Keratinocyte (primary cell): ENCODE data around the gene AKNA. TPM values are rescaled to one million over a fixed set of nuclear protein-coding genes. Genes with fewer than 3 reads are reported as not detected.
"Not testable (repeated sequence)": the region's sequence is repeated elsewhere in the genome, so short reads cannot be mapped to it uniquely, and the experiment has no call there.

Experiments used
- DNase-seq: peaks from one replicate; pipeline ENCODE4 v3.0.0-alpha.2; 2011; ENCODE audit warnings: low read depth, missing footprints, low spot score
- FAIRE-seq: peaks from 2 replicates; lab custom pipeline; 2011; peaks lifted over from hg19 to GRCh38; lab: Jason Lieb, UNC
- H2AFZ ChIP-seq: 2 replicates; pipeline ENCODE4 v1.6.0; 2012; ENCODE audit warnings: low read length, control low read depth, inconsistent platforms; ENCODE audit not compliant: control insufficient read depth
- H3K27ac ChIP-seq: 2 replicates; pipeline ENCODE4 v1.5.1; 2011; ENCODE audit warnings: low read length; ENCODE audit not compliant: control insufficient read depth, insufficient read depth
- H3K27me3 ChIP-seq: 3 replicates; pipeline ENCODE4 v1.6.0; 2011; ENCODE audit warnings: low read length; ENCODE audit not compliant: control insufficient read depth, insufficient read depth; ENCODE audit errors: extremely low read depth
- H3K36me3 ChIP-seq, 2 experiments: 2 replicates in 1 of 2; 3 replicates in 1 of 2; pipeline ENCODE4 v1.5.1; 2011; ENCODE audit warnings: low read length in 2 of 2, mild to moderate bottlenecking in 1 of 2; ENCODE audit not compliant: control insufficient read depth in 2 of 2, insufficient read depth in 2 of 2; ENCODE audit errors: extremely low read depth in 1 of 2
- H3K4me1 ChIP-seq: 3 replicates; pipeline ENCODE4 v1.5.1; 2011; ENCODE audit warnings: low read length; ENCODE audit not compliant: control insufficient read depth, insufficient read depth; ENCODE audit errors: extremely low read depth
- H3K4me2 ChIP-seq: 3 replicates; pipeline ENCODE4 v1.6.0; 2011; ENCODE audit warnings: low read depth, low read length; ENCODE audit not compliant: control insufficient read depth, insufficient read depth; ENCODE audit errors: extremely low read depth
- H3K4me3 ChIP-seq, 3 experiments: fragments of 200-600 bp in 1 of 3; sonication (generic) in 1 of 3; 2 replicates in 2 of 3; 3 replicates in 1 of 3; pipeline ENCODE4 v1.5.1; 2011 to 2016; ENCODE audit warnings: low read length in 3 of 3, mild to moderate bottlenecking in 3 of 3, control low read depth in 2 of 3, inconsistent platforms in 1 of 3, low read depth in 1 of 3, mixed read lengths in 1 of 3, mixed run types in 1 of 3, moderate library complexity in 1 of 3; ENCODE audit not compliant: control insufficient read depth in 2 of 3, insufficient read depth in 2 of 3; ENCODE audit errors: extremely low read depth in 1 of 3
- H3K79me2 ChIP-seq: 2 replicates; pipeline ENCODE4 v1.6.0; 2012; ENCODE audit warnings: low read length; ENCODE audit not compliant: control insufficient read depth, insufficient read depth
- H3K9ac ChIP-seq: 3 replicates; pipeline ENCODE4 v1.6.0; 2011; ENCODE audit warnings: low read length; ENCODE audit not compliant: control insufficient read depth, insufficient read depth; ENCODE audit errors: extremely low read depth
- H3K9me1 ChIP-seq: 3 replicates; pipeline ENCODE4 v1.6.0; 2011; ENCODE audit warnings: low read length; ENCODE audit not compliant: control insufficient read depth, insufficient read depth; ENCODE audit errors: extremely low read depth
- H3K9me3 ChIP-seq: 2 replicates; pipeline ENCODE4 v1.5.1; 2012; ENCODE audit warnings: low read depth, low read length; ENCODE audit not compliant: control insufficient read depth
- H4K20me1 ChIP-seq: 3 replicates; pipeline ENCODE4 v1.6.0; 2011; ENCODE audit warnings: low read length; ENCODE audit not compliant: control insufficient read depth, insufficient read depth; ENCODE audit errors: extremely low read depth
- CTCF ChIP-seq, 3 experiments: IDR thresholded peaks in 1 of 3; conservative IDR thresholded peaks in 1 of 3; optimal IDR thresholded peaks in 1 of 3; 2 replicates in 2 of 3; 3 replicates in 1 of 3; pipeline versions ENCODE3 to v1.5.1; 2011; ENCODE audit warnings: low read length in 3 of 3, mild to moderate bottlenecking in 3 of 3, moderate library complexity in 2 of 3, control low read depth in 1 of 3, inconsistent platforms in 1 of 3; ENCODE audit not compliant: insufficient read depth in 2 of 3; ENCODE audit errors: extremely low read depth in 1 of 3
- EZH2 ChIP-seq: IDR thresholded peaks from one replicate; pipeline ENCODE4 v1.6.1; 2012; ENCODE audit warnings: inconsistent platforms, mild to moderate bottlenecking, low read length, moderate library complexity
- dilution Hi-C: fragments of 300-500 bp; cut with MboI; formaldehyde crosslinking; loops from one replicate; pipeline ENCODE4 v1.7.0; 2020; ENCODE audit warnings: low sequenced_read_pairs; ENCODE audit not compliant: extremely low pct_ligation_motif_present
- polyA plus RNA-seq, 5 experiments: library from polyadenylated mRNA; depleted of rRNA in 3 of 5; stranded (reverse) in 3 of 5; stranded (forward) in 1 of 5; unstranded in 1 of 5; fragments of >200 nt; gene quantifications; 1 replicate in 1 of 5; 2 replicates in 3 of 5; 3 replicates in 1 of 5; pipeline versions ENCODE4 v1.2.1 to v1.2.3, GENCODE V29; 2011 to 2012; ENCODE audit warnings: missing spikeins in 2 of 5, low read depth in 1 of 5, low replicate concordance in 1 of 5

The AKNA gene
- polyA plus RNA-seq, 1 donor (not counting 4 experiments of a cell fraction or from before 2014, with no cell fraction given): 0.79 TPM

DNA sequence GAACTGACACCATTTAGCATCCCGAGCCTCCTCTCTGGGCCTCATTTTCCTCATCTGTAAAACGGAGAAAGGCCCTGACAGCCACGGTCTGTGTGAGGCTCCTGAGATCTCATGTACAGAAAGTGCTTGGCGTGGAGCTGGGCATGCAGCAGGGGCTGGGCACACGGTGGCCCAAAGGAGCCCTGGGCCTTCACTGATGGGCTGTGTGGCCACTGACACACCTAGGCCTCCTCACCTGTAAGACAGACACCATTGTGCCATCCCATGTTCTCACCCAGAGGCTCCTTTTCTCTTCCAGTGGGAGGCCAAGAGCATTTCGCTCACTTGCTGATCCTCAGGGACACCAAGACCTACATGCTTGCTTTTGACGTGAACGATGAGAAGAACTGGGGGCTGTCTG lies 63.3 kb downstream of the AKNA start:
- H3K79me2 ChIP-seq: no peaks in the 10 kb centered on the region
- TF ChIP-seq EZH2: no peak
- no peak for TF ChIP-seq CTCF (optimal IDR thresholded peaks at IDR 0.05 in 1 of 3, IDR thresholded peaks at IDR 0.05 in 1 of 3, conservative IDR thresholded peaks at IDR 0.05 in 1 of 3; ENCODE audit: extremely low read depth in 1 of 3, insufficient read depth in 2 of 3, low read length in 3 of 3)
- H3K4me3 ChIP-seq: no peak overlapping the region
- no peaks in the 10 kb centered on the region for H3K9me1 ChIP-seq
- no peaks in the 10 kb centered on the region for H3K4me1 ChIP-seq
- FAIRE-seq: no peak
- no peaks in the 10 kb centered on the region for H3K36me3 ChIP-seq
- no peak overlapping the region for H3K9ac ChIP-seq
- no peaks in the 10 kb centered on the region for H4K20me1 ChIP-seq
- no peaks in the 10 kb centered on the region for H3K9me3 ChIP-seq
- H2AFZ ChIP-seq: no peak overlapping the region
- H3K27ac ChIP-seq: no peak overlapping the region
- no peak overlapping the region for H3K4me2 ChIP-seq
- dilution Hi-C loops: no loop called here
- no peak for DNase-seq
- no peaks in the 10 kb centered on the region for H3K27me3 ChIP-seq

- FAIRE-seq, H3K9ac ChIP-seq, H3K36me3 ChIP-seq, dilution Hi-C loops, H3K27ac ChIP-seq, H2AFZ ChIP-seq, H3K4me3 ChIP-seq, H4K20me1 ChIP-seq, H3K4me1 ChIP-seq, DNase-seq, H3K79me2 ChIP-seq, H3K9me1 ChIP-seq, H3K9me3 ChIP-seq, H3K27me3 ChIP-seq, H3K4me2 ChIP-seq: not testable (repeated sequence)
Measured at GRCh38 chr9:114323849-114324248, 63.9 kb downstream of the AKNA start.

DNA sequence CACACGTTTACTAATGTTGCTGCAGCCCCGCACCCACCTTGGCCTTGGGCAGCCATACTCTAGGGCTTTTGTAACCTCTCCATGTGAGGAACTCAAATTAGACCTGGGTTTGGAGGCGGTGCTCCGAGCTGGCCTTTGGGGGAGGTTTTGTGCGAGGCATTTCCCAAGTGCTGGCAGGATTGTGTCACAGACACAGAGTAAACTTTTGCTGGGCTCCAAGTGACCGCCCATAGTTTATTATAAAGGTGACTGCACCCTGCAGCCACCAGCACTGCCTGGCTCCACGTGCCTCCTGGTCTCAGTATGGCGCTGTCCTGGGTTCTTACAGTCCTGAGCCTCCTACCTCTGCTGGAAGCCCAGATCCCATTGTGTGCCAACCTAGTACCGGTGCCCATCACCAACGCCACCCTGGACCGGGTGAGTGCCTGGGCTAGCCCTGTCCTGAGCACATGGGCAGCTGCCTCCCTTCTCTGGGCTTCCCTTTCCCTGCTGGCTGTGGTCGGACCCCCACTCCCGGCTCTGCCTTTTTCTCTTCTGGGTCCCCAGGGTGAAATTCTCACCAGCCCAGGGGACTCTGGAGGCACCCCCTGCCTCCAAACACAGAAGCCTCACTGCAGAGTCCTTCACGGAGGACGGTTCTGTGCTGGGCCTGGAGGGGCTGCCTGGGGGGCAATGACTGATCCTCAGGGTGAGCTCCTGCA lies 64.8 kb downstream of the AKNA start, which contains the start of gene ORM1:
TSS of gene ORM1 (plus strand) at position 268 of the 701 bp plus-strand sequence. CDS start at position 304, 36 bp downstream.
- H3K27me3 ChIP-seq, H3K9me1 ChIP-seq, H3K9ac ChIP-seq, H3K4me2 ChIP-seq, H3K27ac ChIP-seq, H3K79me2 ChIP-seq, dilution Hi-C loops, H3K36me3 ChIP-seq, H3K4me3 ChIP-seq, H2AFZ ChIP-seq, H4K20me1 ChIP-seq, H3K4me1 ChIP-seq, H3K9me3 ChIP-seq, DNase-seq, FAIRE-seq: not testable (repeated sequence)

GRCh38 chr9:114322160-114322818 lies 65.5 kb downstream of the AKNA start:
- H3K79me2 ChIP-seq, H2AFZ ChIP-seq, dilution Hi-C loops, H3K27me3 ChIP-seq, H4K20me1 ChIP-seq, H3K4me2 ChIP-seq, H3K4me1 ChIP-seq, FAIRE-seq, DNase-seq, H3K9ac ChIP-seq, H3K9me1 ChIP-seq, H3K9me3 ChIP-seq, H3K27ac ChIP-seq, H3K4me3 ChIP-seq, H3K36me3 ChIP-seq: not testable (repeated sequence)
